Breast epithelium (tissue), 4 donors: Measurements from ENCODE around the gene SHROOM1. TPM values are rescaled to one million over a fixed set of nuclear protein-coding genes. Genes with fewer than 3 reads are reported as not detected.

Experiments
- DNase-seq, 2 donors: peaks; one replicate each; pipeline ENCODE4 v3.0.0-alpha.2; 2019; ENCODE audit warnings: low spot score in 2 of 2
- H3K27ac ChIP-seq, 2 donors: fragments of 200-600 bp; sonication (generic) in 1 of 2; one replicate each; pipeline ENCODE4 v1.5.1; 2016 to 2019; ENCODE audit warnings: mild to moderate bottlenecking in 1 of 2
- H3K27me3 ChIP-seq, 2 donors: fragments of 200-600 bp; sonication (generic) in 1 of 2; one replicate each; pipeline versions ENCODE4 v1.5.1 to v1.6.0; 2017 to 2019; ENCODE audit warnings: control low read depth in 1 of 2, mild to moderate bottlenecking in 1 of 2
- H3K36me3 ChIP-seq: fragments of 200-600 bp; one replicate; pipeline ENCODE4 v1.5.1; 2019
- H3K4me1 ChIP-seq, 2 donors: fragments of 200-600 bp; sonication (generic); one replicate each; pipeline ENCODE4 v1.5.1; 2016 to 2019; ENCODE audit warnings: control low read depth in 1 of 2
- H3K4me3 ChIP-seq, 3 donors: fragments of 200-600 bp; sonication (generic); 1 replicate in 2 of 3; 2 replicates in 1 of 3; pipeline ENCODE4 v1.5.1; 2016 to 2019; ENCODE audit warnings: mild to moderate bottlenecking in 3 of 3, moderate library complexity in 2 of 3
- H3K9me3 ChIP-seq, 2 donors: fragments of 200-600 bp; sonication (generic) in 1 of 2; one replicate each; pipeline ENCODE4 v1.5.1; 2016 to 2019; ENCODE audit warnings: control low read depth in 1 of 2
- POLR2A ChIP-seq: fragments of 450-650 bp; IDR thresholded peaks from one replicate; pipeline ENCODE4 v1.6.1; 2016; ENCODE audit warnings: antibody characterized with exemption, mild to moderate bottlenecking, moderate library complexity
- POLR2AphosphoS5 ChIP-seq, 3 donors: sonication (generic); formaldehyde crosslinking; IDR thresholded peaks; one replicate each; pipeline ENCODE4 v1.6.1; 2017; ENCODE audit warnings: antibody characterized with exemption in 3 of 3
- intact Hi-C: fragments of 100-400 bp; cut with DNase I; formaldehyde crosslinking; loops from one replicate; pipeline ENCODE4 v1.15.1; 2023; ENCODE audit warnings: low total_unique reads
- total RNA-seq, 3 donors: library from RNA; depleted of rRNA; stranded (reverse); fragments of >200 nt; gene quantifications; one replicate each; pipeline ENCODE4 v1.1.0, GENCODE V29; 2016
- TF ChIP-seq, protein P1 (sequence below), 3 donors: fragments of 450-650 bp; IDR thresholded peaks; one replicate each; pipeline ENCODE4 v1.5.1; 2016 to 2017; ENCODE audit warnings: antibody characterized with exemption in 3 of 3, mild to moderate bottlenecking in 3 of 3, moderate library complexity in 3 of 3

The SHROOM1 gene
- total RNA-seq, 3 donors from 2014 or later, result 2.4 to 12.6 (median 9.5) TPM

DNA sequence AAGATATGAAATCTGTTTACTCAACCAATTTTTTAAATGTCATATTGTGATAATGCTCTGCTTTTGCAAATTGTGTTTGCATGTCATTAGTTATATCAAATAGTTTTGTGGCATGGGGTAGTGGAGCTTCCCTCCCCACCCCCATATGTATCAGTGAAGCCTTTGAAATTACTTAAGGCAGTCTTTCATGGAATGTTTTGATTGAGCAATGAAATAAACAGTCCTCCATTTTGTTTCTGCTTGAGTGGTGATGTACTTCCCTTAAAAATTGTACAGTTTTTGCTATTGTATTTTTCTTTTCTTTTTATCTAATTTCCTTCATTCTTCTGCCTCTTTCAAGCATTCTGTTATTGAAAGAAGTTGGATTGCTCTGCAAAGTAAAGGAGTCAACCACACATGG lies 13.9 kb downstream of the SHROOM1 start:
- Histone ChIP-seq H3K27me3 (peaks cover 2 to 7% of the 10 kb centered on the region in 2 donors), H3K27ac (no peak overlapping the region), H3K36me3 (no peaks in the 10 kb centered on the region), H3K9me3 (no peaks in the 10 kb centered on the region), H3K4me1 (no peaks in the 10 kb centered on the region), H3K4me3 (no peak overlapping the region)
- intact Hi-C loops, result no loop called here
- TF ChIP-seq POLR2A, result no peak
- TF ChIP-seq, protein P1, sequence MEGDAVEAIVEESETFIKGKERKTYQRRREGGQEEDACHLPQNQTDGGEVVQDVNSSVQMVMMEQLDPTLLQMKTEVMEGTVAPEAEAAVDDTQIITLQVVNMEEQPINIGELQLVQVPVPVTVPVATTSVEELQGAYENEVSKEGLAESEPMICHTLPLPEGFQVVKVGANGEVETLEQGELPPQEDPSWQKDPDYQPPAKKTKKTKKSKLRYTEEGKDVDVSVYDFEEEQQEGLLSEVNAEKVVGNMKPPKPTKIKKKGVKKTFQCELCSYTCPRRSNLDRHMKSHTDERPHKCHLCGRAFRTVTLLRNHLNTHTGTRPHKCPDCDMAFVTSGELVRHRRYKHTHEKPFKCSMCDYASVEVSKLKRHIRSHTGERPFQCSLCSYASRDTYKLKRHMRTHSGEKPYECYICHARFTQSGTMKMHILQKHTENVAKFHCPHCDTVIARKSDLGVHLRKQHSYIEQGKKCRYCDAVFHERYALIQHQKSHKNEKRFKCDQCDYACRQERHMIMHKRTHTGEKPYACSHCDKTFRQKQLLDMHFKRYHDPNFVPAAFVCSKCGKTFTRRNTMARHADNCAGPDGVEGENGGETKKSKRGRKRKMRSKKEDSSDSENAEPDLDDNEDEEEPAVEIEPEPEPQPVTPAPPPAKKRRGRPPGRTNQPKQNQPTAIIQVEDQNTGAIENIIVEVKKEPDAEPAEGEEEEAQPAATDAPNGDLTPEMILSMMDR (IDR thresholded peaks at IDR 0.05), result no peak
- TF ChIP-seq POLR2AphosphoS5 (IDR thresholded peaks at IDR 0.05), result no peak
- no peak for DNase-seq

DNA sequence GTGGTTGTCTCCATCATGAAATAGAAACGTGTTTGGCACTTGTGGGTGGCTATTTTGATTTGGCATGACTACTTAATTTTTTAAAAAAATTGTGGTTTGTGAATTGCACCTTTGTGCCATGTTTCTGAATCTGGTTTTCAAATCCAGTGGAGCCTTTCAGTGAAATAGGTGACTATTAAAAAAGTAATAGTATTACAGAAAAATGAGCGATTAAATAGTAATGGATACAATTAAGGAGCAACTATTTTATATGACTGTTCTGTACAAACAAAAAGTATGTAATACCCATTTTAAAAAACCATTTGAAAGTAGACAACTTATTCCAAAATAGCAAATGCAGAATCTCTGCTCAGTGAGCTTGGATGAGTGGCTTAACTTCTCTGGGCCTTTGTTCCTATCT lies 14.4 kb downstream of the SHROOM1 start:
- Histone ChIP-seq H3K27ac (no peak overlapping the region), H3K36me3 (no peaks in the 10 kb centered on the region), H3K4me3 (no peak overlapping the region), H3K27me3 (peaks cover 2 to 9% of the 10 kb centered on the region in 2 donors), H3K4me1 (no peaks in the 10 kb centered on the region), H3K9me3 (no peaks in the 10 kb centered on the region)
- intact Hi-C loops, result no loop called here
- TF ChIP-seq POLR2AphosphoS5 (IDR thresholded peaks at IDR 0.05) (no peak), POLR2A (no peak)
- TF ChIP-seq, protein P1 (IDR thresholded peaks at IDR 0.05), result no peak
- DNase-seq, result no peak

DNA sequence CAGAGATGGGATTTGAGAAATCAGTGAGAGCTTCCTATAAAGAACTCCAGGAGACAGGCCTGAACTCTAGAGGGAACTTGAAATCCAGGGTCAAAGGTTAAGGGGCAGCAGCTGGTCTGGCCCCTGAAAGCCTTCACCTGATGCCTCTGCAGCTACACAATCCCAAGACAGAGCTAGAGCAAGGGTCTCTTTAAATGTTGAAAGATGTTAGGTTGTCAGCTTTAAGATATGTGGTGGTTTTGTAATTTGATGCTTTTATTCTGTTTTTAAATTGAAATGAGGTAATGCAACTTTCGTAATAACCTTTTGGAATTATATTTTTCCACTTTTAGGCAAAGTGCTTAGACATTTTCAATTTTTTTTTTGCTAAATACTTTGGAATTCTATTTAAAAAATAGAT lies 15.0 kb downstream of the SHROOM1 start:
- H3K36me3 ChIP-seq, result no peaks in the 10 kb centered on the region
- H3K27me3 ChIP-seq, result peaks cover 2 to 15% of the 10 kb centered on the region in 2 donors
- no peak for DNase-seq
- TF ChIP-seq, protein P1 (IDR thresholded peaks at IDR 0.05), result no peak
- TF ChIP-seq POLR2AphosphoS5 (IDR thresholded peaks at IDR 0.05) (no peak), POLR2A (no peak)
- no peak overlapping the region for H3K4me3 ChIP-seq
- intact Hi-C loops, result no loop called here
- no peaks in the 10 kb centered on the region for H3K9me3 ChIP-seq
- no peak overlapping the region for H3K27ac ChIP-seq
- no peaks in the 10 kb centered on the region for H3K4me1 ChIP-seq

GRCh38 chr5:132814503-132815294 lies 15.7 kb downstream of the SHROOM1 start:
- no peaks in the 10 kb centered on the region for H3K9me3 ChIP-seq
- no peak overlapping the region for H3K27ac ChIP-seq
- intact Hi-C loops, result no loop called here
- H3K36me3 ChIP-seq, result no peaks in the 10 kb centered on the region
- no peak for DNase-seq
- H3K4me3 ChIP-seq, result peak overlapping the region in 2 of 3 donors; percentile 58 to 77
- TF ChIP-seq, protein P1 (IDR thresholded peaks at IDR 0.05), result no peak
- TF ChIP-seq POLR2A (no peak), POLR2AphosphoS5 (IDR thresholded peaks at IDR 0.05) (no peak)
- H3K27me3 ChIP-seq, result peaks cover 2 to 15% of the 10 kb centered on the region in 2 donors
- no peaks in the 10 kb centered on the region for H3K4me1 ChIP-seq
